NCI-H1930 (cell line): ENCODE measurements around the gene APC2.
A peak's percentile ranks its signal among the peaks of the same experiment; 100 is the strongest.

Source experiments
- DNase-seq, 2 experiments: peaks; one replicate each; lab custom pipeline; 2025; lab: John Stamatoyannopoulos, UW

Gene APC2

GRCh38 chr19:1446713-1447481 lies 3.0 kb upstream of the APC2 start:
- DNase-seq = peak; percentile 23 to 44

- no peak for DNase-seq
Observed at GRCh38 chr19:1447504-1447903, 2.4 kb upstream of the APC2 start.

DNA sequence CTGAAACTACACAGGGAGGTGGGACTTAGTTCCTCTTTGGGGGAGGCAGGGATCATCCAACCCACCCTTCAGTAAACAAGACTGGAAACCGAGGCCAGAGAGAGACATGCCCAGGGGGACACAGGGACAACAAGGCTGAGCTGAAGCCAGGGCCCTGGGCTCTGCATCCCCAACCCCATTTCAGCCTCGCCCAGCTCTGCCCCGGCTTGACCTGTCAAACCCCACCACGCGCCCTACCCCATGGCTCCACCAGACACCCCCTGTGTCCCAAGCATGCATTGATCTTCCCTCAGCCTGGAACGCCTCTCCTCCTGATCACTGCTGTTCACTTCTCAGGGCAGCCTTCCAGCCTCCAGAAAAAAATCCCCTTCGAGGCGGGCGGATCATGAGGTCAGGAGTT lies 2.0 kb upstream of the APC2 start:
- DNase-seq = no peak

- DNase-seq = no peak
Observed at GRCh38 chr19:1450735-1451731, 1.1 kb downstream of the APC2 start.

- DNase-seq = no peak
Observed at GRCh38 chr19:1451916-1452801, 2.2 kb downstream of the APC2 start.

- DNase-seq = no peak
Observed at GRCh38 chr19:1452802-1453524, 3.0 kb downstream of the APC2 start.

GRCh38 chr19:1453525-1454364 lies 3.8 kb downstream of the APC2 start:
- no peak for DNase-seq

DNA sequence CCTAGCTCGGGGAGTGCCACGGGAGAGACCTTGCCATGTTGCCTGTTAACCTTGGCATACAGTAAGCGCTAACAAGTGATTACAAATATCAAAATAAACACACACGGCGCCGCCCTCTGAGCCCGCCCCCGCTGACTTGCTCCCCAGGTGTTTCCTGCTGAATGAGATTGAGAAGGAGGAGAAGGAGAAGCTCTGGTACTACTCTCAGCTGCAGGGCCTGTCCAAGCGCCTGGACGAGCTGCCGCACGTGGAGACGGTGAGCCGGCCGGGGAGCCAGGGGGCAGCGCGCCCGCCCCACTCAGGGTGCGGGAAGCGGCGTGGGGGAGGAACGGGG lies 5.0 kb downstream of the APC2 start:
- no peak for DNase-seq

GRCh38 chr19:1455336-1456120 lies 5.6 kb downstream of the APC2 start:
- peak in 1 of 2 experiments; percentile 20 for DNase-seq

DNA sequence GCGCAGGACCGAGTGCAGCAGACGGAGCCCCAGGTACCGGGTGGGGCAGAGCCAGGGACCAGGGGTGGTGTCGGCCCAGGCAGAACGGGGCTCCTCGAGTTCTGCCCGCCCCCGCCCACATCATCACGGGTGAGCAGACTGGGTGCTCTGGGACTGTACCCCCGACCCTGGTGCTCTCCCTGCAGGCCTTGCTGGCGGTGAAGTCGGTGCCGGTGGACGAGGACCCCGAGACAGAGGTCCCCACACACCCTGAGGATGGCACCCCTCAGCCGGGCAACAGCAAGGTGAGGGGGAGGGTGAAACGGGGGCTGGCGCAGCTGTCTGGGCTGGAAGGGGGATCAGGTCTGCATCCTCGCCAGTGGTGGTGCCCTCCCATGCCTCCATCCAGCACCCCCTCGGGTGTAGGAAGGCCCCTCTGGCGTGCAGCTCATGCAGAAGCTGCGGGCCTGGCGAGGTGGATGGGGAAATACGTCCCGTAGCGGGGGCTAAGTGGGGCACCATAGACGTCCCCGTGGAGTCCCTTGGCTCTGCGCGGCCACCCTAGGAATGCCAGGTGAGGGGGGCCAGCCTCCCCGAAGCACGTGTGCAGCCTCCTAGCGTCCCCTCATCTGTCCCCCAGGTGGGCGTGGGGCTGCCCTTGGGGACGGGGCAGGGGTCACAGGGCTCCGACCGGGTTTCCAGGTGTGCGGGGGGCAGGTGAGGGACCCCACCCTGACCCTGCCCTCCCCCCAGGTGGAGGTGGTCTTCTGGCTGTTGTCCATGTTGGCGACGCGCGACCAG lies 6.4 kb downstream of the APC2 start:
- DNase-seq = no peak

DNA sequence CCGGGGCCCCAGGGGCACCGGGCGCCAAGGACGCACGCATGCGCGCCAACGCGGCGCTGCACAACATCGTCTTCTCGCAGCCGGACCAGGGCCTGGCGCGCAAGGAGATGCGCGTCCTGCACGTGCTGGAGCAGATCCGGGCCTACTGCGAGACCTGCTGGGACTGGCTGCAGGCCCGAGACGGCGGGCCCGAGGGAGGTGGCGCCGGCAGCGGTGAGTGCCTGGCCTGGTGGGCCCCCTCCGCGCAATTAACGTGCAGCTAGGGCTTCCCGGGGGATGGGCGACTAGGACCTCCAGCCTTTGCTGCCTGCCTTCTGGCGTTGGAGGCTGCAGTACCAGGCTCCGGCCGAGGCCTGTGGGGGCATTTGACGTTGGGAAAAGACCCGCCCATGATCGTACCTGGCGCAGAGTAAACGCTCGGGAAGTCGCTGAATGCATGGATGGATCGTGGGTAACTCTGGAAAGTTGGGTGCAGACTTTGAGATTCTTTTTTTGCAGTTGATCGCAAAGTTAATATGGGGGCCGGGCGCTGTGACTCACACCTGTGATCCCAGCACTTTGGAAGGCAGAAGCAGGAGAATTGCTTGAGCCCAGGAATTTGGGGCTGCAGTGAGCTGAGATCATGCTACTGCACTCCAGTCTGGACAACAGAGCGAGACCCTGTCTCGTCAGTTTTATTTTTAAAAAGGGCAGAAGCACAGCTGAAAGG lies 7.3 kb downstream of the APC2 start:
- DNase-seq = no peak

- DNase-seq = no peak
Observed at GRCh38 chr19:1457892-1458291, 8.0 kb downstream of the APC2 start.

GRCh38 chr19:1459479-1459878 lies 9.6 kb downstream of the APC2 start:
- DNase-seq = no peak

DNA sequence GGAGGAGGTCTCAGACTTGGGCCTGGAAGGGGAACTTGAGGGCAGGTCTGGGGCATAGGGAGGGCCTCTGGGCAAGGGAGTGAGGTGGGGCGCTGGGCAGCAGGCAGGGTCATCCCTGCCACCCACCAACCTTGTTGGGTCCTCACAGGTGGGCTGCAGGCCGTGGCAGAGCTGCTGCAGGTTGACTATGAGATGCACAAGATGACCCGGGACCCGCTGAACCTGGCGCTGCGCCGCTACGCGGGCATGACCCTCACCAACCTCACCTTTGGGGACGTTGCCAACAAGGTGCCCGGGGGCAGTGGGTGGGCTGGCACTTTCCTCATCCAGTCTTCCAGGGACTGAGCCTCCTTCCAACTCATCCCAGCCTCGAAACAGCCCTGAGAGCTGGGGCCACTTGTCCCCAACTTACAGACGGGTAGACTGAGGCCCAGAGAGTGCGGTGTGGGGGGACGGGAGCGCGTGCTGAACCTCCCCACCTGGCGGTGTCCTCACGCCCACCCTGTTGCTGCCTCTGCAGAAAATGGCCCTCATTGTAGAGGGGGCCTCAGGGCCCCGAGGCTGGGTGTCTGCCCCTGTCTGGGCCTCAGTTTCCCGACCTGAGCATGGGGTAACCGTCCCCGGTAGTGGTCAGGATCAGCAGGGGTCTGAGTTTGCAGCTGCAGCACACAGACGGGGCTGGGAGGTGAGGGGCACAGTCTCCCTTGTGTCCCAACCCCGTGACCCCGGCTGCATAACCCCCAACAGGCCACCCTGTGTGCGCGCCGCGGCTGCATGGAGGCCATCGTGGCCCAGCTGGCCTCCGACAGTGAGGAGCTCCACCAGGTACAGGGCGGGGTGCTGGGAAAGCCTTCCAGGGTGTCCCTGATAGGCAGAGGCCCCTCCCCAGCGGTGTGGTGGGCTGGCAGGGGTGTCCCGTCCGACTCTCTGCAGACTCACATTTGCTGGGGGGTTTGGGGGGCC lies 10.4 kb downstream of the APC2 start:
- DNase-seq = no peak

- DNase-seq = no peak
Observed at GRCh38 chr19:1461862-1462261, 11.9 kb downstream of the APC2 start.

- DNase-seq = no peak
Observed at GRCh38 chr19:1465191-1466016, 15.5 kb downstream of the APC2 start.
